Islet of Langerhans (tissue), 1 donor: Measurements from ENCODE around the gene SF3A1.
"Not testable (repeated sequence)": the region's sequence is repeated elsewhere in the genome, so short reads cannot be mapped to it uniquely, and the experiment has no call there.

Experiments used
- FAIRE-seq: peaks from one replicate; lab custom pipeline; 2011; peaks lifted over from hg19 to GRCh38; lab: Jason Lieb, UNC

The SF3A1 gene

GRCh38 chr22:30356449-30357235, at the start of gene SF3A1, which contains the start of gene CCDC157:
Gene SF3A1 (minus strand): TSS chr22:30356894. CDS start chr22:30356792, 102 bp downstream.
Gene CCDC157 (plus strand): TSS chr22:30357007. CDS start chr22:30366001, 8,994 bp downstream.
- no peak for FAIRE-seq

GRCh38 chr22:30406400-30406799, 49.7 kb upstream of the SF3A1 start:
- FAIRE-seq, result no peak

GRCh38 chr22:30405731-30406130, 49.0 kb upstream of the SF3A1 start:
- FAIRE-seq, result no peak

- no peak for FAIRE-seq
Observed at GRCh38 chr22:30404307-30404706, 47.6 kb upstream of the SF3A1 start.

- not testable (repeated sequence) for FAIRE-seq
Observed at GRCh38 chr22:30402766-30403104, 46.0 kb upstream of the SF3A1 start.

- no peak for FAIRE-seq
Observed at GRCh38 chr22:30402028-30402765, 45.5 kb upstream of the SF3A1 start.

DNA sequence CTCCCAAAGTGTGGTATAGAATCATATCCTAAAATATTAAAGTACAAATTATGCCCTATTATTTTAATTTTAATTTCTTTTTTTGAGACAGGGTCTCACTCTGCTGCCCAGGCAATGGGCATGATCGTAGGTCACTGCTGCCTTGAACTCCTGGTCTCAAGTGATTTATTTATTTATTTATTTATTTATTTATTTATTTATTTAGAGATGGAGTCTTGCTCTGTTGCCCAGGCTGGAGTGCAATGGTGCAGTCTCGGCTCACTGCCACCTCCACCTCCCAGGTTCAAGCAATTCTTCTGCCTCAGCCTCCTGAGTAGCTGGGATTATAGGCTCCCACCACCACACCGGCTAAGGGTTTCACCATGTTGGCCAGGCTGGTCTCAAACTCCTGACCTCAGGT, 44.3 kb upstream of the SF3A1 start:
- not testable (repeated sequence) for FAIRE-seq

- FAIRE-seq, result no peak
Observed at GRCh38 chr22:30400159-30400558, 43.5 kb upstream of the SF3A1 start.

DNA sequence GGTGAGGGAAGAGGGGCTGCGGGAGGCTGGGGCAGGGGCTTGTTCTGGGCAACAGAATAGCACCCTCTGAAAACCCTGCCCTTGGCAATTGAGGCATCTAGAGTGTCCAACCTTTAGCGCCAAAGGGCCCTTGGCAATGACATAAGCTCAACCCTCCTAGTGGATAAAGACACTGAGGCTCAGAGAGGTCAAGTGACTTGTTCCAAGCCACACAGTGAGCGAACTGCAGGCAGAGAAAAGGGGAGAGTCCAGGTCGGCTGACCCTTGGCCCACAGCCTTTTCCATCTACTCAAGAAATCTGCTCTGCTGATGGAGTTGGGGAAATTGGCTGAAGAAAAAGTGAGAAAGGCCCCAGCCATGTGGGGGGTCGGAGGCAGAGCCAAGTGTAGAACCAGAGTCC, 43.0 kb upstream of the SF3A1 start:
- no peak for FAIRE-seq

DNA sequence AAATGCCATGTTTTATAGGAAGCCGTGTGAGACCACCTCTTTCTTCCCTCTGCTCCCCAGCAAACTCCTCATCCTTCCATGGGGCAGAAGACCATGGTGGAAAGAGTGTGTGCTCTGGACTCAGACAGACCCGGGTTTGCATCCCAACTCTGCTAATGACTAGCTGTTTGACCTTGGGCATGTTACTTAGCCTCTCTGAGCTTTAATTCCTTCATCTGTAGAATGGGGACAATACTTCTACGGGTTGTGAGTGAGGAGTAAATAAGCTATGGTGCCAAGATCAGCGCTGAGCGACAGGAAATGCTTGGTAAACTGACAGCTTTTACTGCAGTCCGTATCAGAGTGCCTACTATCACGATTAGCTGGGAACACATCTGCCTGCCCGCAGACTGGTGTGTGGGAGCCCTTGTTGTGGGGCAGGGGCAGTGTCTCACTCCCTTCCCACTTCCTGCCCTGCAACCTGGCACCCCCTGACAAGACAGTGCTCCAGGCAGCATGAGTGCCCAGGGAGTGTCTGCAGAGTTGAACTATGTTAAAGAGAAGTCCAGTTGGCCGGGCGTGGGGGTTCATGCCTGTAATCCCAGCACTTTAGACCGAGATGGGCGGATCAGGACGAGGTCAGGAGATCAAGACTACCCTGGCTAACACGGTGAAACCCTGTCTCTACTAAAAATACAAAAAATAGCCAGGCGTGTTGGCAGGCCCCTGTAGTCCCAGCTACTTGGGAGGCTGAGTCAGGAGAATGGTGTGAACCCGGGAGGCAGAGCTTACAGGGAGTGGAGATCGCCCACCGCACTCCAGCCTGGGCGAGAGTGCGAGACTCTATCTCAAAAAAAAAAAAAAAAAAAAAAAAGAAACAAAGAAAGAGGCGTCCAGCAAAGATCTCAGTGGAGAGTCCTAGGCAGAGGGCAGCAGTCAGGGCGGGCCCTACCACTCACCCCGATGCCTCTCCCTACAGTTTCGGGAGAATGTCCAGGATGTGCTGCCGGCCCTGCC, 42.3 kb upstream of the SF3A1 start:
- no peak for FAIRE-seq

- no peak for FAIRE-seq
Observed at GRCh38 chr22:30397656-30398635, 41.3 kb upstream of the SF3A1 start.

DNA sequence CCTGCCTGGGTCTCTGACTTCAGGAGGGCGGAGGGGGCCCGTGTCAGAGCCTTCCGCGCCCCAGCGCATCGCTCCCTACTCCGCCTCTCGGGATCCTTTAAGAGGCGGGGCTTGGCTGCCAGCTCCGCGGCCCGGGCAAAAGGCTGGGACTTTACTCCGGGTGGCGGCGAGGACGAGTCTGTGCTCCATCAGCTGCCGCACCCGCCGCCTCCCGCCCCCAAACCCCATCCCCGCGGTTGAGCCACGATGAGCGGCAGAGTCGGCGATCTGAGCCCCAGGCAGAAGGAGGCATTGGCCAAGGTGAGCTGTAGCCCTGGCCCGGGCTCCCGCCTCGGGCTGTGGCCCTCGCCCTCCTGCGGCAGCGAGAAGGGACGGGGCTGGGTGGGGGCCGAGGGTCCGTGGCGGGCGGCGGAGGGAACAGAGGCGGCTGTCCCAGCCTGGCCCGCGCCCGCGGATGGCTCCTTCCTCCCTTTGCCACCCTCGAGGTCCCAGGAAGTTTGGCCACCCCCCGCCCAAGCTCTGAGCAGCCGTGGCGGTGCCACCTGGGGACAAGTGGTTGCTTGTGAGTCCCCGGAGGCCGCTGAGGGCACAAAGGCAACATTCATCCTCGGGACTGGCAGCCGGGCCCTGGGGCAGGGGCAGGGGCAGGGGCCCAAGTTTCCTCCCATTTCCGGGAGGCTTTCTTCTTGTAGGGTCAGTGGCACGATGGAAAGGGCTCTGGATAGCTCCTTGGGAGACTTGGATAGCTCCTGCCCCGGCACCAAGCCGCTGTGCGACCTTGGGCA, 40.4 kb upstream of the SF3A1 start, which contains the start of gene SEC14L2:
TSS of gene SEC14L2 (plus strand) at position 148 of the 785 bp plus-strand sequence. CDS start at position 247, 99 bp downstream.
- no peak for FAIRE-seq

GRCh38 chr22:30393885-30394284, 37.2 kb upstream of the SF3A1 start:
- no peak for FAIRE-seq

DNA sequence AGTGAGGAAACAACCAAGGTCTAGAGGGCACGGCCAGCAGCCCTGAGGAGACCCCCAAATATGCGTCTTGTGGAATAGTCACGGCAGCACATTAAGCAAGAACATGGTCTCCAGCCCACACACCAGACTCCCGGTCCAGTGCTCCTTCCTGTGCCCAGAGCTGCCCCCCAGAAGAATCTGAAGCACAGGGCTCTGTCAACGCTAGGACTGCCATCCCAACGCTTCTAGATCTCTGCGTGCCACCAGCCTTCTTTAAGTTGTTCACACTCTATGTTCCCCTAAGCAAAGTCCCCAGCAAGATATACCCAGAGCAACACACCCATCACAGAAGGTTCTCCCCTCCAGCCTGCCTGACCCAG, 36.6 kb upstream of the SF3A1 start:
- no peak for FAIRE-seq

GRCh38 chr22:30392661-30393321, 36.1 kb upstream of the SF3A1 start:
- FAIRE-seq, result no peak

DNA sequence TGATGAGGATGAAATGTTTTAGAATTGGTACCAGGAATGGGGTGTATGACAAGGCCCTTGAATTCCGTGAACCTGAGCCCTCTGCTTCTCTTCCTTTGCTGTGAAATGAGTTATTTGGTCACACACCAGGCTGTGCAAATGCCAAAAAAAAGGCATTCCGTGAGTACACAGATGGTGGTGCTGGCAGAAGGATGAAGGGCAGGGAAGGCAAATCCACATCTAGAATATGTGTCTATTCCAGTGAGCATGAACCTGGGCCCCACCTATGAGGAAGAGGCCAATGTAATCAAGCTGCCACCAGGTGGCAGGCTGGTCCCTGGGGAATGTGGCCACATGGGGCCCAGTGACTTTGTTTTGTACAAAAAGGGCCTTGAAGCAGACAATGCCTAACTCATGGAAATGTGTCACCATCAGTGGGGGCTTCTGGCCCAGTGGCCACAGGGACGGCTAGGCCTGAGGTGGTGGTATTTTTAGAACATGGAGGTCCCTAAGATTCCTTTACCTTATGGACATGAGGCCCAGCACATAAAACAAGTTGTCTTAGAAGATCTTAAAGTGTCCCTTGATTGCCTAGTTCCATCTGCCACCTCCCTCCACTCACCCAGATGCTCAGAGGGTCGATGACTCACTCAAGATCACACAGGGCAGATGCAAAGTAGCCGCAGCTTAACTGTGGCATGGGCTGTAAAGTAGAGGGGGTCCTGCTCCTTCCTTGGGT, 34.4 kb upstream of the SF3A1 start:
- no peak for FAIRE-seq

DNA sequence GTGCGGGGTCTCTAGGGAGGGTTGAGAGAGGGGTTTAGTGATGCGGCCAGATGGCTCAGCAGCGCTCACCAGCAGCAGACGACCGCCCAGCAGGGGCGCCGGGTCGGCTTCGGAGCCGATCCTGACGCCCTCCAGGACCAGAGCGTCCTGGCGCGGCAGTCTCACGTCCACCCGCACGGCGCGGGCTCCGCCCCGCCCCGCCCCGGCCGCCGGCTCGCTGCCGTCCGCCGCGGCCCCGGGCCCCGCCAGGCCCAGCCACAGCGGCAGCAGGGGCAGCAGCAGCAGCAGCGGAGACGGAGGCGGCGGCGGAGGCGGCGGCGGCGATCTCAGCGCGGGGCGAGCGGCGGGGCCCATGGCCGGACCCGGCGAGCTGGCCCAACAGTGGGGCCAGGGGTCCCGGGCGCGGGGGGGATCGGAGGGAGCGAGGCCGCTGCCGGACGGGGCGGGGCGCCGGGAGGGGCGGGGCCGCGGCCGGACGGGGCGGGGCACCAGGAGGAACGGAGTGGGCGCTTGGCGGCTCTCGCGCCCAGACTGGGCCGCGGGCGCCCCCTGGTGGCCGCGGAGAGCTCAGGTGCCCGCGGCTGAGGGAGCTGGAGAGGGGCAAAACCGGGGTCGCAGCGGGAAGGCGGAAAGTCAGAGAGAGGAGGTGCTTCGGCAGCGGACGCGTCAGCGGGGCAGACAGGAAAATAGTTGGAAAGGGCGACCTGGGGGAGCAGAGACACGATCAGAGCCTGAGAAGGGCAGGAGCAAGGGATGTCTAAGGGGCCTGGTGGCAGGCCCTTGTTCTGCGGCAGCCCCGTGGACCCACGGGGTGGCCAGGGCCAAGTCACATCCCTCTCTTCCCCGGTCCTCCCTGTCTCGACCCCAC, 30.5 kb upstream of the SF3A1 start, which contains the start of gene RNF215:
TSS of gene RNF215 (minus strand) at position 452 of the 868 bp plus-strand sequence. CDS start at position 354, 98 bp downstream.
- FAIRE-seq, result no peak

DNA sequence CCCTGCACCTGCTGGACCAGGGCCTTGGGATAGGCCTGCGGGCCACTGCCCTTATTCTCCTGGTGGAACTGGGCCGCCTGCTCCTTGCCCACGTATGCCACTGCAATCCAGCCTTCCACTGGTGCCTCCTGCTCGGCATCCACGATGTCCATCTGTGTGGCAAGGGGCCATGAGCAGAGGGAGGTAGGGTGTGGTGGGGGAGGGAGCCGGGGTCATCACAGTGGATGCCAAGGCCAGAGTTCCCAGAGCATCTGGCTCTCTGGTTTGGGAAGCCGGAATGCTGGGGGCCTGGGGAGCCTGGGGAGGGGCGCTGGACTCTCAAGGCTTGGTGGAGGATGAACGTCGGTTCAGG, 29.9 kb upstream of the SF3A1 start:
- FAIRE-seq, result no peak
